ENCODE results near the gene COMMD7. TPM values are rescaled to one million over a fixed set of nuclear protein-coding genes. Genes with fewer than 3 reads are reported as not detected.

COMMD7 gene
- total RNA-seq, 6 experiments from 2014 or later = 15.2 to 21.3 (median 18.6) TPM

DNA sequence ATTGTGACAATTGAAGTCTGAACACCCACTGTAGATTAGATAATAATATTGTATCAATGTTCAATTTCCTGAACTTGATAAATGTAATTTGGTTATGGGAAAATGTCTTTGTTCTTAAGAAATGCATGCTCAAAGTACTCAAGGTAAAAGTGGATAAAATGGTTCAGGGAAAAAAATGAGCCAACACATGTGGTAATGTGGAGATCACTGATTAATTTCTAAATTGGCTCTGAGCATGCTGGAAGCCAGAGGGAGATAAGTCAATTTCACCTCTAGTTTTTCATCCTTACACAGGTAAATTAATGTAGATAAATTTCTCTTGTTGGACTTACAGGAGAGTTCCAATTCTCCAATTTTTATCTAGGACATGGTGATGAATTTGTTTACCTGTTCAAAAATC is 8.0 kb upstream of the COMMD7 start:
- Histone ChIP-seq H3K9me3 (no peaks in the 10 kb centered on the region), H3K4me1 (no peaks in the 10 kb centered on the region), H3K27me3 (no peaks in the 10 kb centered on the region), H3K27ac (no peak overlapping the region), H3K4me3 (no peak overlapping the region), H3K36me3 (no peaks in the 10 kb centered on the region)
- no peak for ATAC-seq
- no peak for TF ChIP-seq POLR2A (IDR thresholded peaks at IDR 0.05)
- TF ChIP-seq, protein P1, sequence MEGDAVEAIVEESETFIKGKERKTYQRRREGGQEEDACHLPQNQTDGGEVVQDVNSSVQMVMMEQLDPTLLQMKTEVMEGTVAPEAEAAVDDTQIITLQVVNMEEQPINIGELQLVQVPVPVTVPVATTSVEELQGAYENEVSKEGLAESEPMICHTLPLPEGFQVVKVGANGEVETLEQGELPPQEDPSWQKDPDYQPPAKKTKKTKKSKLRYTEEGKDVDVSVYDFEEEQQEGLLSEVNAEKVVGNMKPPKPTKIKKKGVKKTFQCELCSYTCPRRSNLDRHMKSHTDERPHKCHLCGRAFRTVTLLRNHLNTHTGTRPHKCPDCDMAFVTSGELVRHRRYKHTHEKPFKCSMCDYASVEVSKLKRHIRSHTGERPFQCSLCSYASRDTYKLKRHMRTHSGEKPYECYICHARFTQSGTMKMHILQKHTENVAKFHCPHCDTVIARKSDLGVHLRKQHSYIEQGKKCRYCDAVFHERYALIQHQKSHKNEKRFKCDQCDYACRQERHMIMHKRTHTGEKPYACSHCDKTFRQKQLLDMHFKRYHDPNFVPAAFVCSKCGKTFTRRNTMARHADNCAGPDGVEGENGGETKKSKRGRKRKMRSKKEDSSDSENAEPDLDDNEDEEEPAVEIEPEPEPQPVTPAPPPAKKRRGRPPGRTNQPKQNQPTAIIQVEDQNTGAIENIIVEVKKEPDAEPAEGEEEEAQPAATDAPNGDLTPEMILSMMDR (IDR thresholded peaks at IDR 0.05) = no peak
- no peak for DNase-seq
- intact Hi-C loops (cut with DNase I) = no loop called here

DNA sequence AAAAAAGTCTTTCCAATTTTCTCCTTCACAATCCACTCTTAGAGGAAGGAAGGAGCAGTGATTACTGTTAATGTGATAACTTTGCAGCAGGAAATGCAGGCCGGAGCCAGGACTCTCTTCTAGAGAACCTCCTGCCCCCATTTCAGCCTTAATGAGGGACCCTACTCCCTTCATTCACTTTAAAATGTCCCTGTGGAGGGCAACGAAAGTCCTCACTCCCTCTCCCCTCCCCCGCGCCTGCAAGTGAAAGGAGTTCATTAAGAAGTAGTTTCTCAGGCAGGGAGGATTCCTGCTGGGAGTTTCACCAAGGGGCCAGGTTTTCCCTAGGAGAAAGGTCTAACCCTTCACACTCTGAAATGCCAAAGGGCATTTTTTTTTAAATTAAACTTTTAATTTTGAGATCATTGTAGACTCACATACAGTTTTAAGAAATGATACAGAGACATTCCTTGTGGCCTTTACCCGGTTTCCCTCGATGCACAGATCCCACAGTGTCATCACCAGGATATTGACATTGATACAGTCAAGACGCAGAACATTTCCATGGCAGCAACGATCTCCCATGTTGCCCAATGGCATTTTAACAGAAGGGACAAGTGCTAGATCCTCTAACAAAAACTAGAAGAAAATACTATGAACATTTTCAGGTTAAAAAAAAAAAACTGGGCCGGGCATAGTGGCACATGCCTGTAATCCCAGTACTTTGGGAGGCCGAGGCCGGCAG is 6.8 kb upstream of the COMMD7 start:
- no peak overlapping the region for H3K27ac ChIP-seq
- no peak for TF ChIP-seq POLR2A (IDR thresholded peaks at IDR 0.05)
- TF ChIP-seq, protein P1 (IDR thresholded peaks at IDR 0.05) = no peak
- H3K36me3 ChIP-seq = no peaks in the 10 kb centered on the region
- H3K4me1 ChIP-seq = no peaks in the 10 kb centered on the region
- H3K9me3 ChIP-seq = no peaks in the 10 kb centered on the region
- WGBS (ENCODE audit: insufficient coverage, low coverage, low lambda C conversion rate, missing lambda C conversion rate) = 60% methylated on average over 9 of the region's 11 CpGs
- H3K27me3 ChIP-seq = no peaks in the 10 kb centered on the region
- intact Hi-C loops (cut with DNase I) = no loop called here
- no peak for ATAC-seq
- no peak overlapping the region for H3K4me3 ChIP-seq
- no peak for DNase-seq

- TF ChIP-seq, protein P1 (IDR thresholded peaks at IDR 0.05) = no peak
- no peak for TF ChIP-seq POLR2A (IDR thresholded peaks at IDR 0.05)
- ATAC-seq = peak; percentile 16 to 39 (median 36)
- intact Hi-C loops (cut with DNase I) = no loop called here
Observed at GRCh38 chr20:32742322-32743236, 688 bp downstream of the COMMD7 start.

DNA sequence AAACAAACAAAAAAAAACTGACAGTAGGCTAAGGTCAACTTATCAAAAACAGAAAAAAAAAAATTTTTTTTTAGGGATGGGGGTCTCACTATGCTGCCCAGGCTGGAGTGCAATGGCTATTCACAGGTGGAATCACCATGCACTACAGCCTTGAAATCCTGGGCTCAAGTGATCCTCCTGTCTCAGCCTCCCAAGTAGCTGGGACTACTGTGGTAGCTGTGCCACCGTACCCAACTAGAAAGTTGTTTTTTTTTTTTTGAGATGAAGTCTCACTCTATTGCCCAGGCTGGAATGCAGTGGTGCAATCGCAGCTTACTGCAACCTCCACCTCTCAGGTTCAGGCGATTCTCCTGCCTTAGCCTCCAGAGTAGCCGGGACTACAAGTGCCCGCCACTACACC is 2.1 kb downstream of the COMMD7 start:
- H3K36me3 ChIP-seq = no peaks in the 10 kb centered on the region
- DNase-seq = no peak
- no peaks in the 10 kb centered on the region for H3K9me3 ChIP-seq
- no peak overlapping the region for H3K4me3 ChIP-seq
- H3K27ac ChIP-seq = no peak overlapping the region
- H3K27me3 ChIP-seq = no peaks in the 10 kb centered on the region
- peaks cover 0 to 5% (median 0%) of the 10 kb centered on the region in 4 donors for H3K4me1 ChIP-seq
- TF ChIP-seq, protein P1 (IDR thresholded peaks at IDR 0.05) = no peak
- no peak for TF ChIP-seq POLR2A (IDR thresholded peaks at IDR 0.05)
- ATAC-seq = no peak
- no CpG with 5 or more reads among the region's 5 CpGs for WGBS (ENCODE audit: insufficient coverage, low coverage, low lambda C conversion rate, missing lambda C conversion rate)
- intact Hi-C loops (cut with DNase I) = no loop called here

More at GRCh38 chr20:32742322-32743236, 688 bp downstream of the COMMD7 start:
- Histone ChIP-seq H3K4me1 (peaks cover 0 to 5% (median 0%) of the 10 kb centered on the region in 4 donors), H3K27ac (peak overlapping the region; percentile 50 to 73 (median 57)), H3K4me3 (peak overlapping the region; percentile 59 to 82 (median 70)), H3K36me3 (no peaks in the 10 kb centered on the region), H3K27me3 (no peaks in the 10 kb centered on the region), H3K9me3 (no peaks in the 10 kb centered on the region)
- DNase-seq = no peak
- WGBS (ENCODE audit: insufficient coverage, low coverage, low lambda C conversion rate, missing lambda C conversion rate) = 14% methylated on average over 20 of the region's 25 CpGs
